GM19239 (cell line): ENCODE results near the gene EYA2.
"Not testable (repeated sequence)": the region's sequence is repeated elsewhere in the genome, so short reads cannot be mapped to it uniquely, and the experiment has no call there.

ENCODE experiments used
- DNase-seq: peaks from one replicate; pipeline ENCODE4 v3.0.0; 2011; ENCODE audit warnings: low spot score; ENCODE audit not compliant: insufficient read length
- FAIRE-seq: peaks from 2 replicates; lab custom pipeline; 2011; peaks lifted over from hg19 to GRCh38; lab: Jason Lieb, UNC

The EYA2 gene

DNA sequence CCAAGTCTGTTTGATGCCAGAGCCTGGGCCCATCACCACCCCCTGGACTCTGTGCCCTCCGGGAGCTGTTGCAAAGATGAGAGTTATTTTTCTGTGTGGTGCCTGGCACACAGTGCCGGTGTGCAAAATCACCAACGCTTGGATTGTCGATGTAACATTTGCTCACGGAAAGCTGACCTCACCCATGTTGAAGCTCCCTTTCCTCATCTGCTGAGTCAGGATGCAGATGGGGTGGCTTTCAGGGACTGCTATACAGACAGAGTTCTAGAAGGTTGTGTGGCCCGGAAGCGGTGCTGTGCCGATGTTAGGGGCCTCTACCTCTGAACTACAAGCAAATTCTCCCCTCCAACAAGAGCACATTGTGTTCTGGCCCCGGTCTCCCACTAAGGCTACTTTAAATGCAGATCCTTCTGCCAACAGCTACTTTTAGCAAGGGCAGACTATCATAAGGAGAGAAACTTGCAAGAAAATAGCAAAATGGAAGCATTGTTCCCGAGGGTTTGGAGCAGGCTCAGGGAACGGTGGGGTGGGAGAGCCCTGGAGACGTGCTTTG lies 34.0 kb downstream of the EYA2 start:
- FAIRE-seq (no peak), DNase-seq (no peak)

DNA sequence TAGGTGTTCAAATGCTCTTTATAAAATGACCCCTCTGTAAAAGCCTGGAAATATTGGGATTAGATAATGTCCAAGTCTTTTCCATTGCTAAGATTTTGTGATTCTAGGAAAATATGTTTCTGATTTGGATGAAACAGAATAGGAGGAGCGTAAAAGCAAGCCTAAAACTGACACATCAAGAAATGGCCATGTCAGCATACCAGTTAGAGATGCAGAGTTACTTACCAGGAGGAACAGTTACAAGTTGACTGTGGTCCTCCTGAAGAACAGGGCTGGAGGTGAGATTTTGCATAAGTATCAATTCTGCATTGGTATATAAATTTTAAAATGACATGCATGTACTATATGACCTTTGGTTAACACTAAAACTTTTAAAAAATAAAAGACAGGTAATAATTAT lies 35.3 kb downstream of the EYA2 start:
- FAIRE-seq (no peak), DNase-seq (no peak)

DNA sequence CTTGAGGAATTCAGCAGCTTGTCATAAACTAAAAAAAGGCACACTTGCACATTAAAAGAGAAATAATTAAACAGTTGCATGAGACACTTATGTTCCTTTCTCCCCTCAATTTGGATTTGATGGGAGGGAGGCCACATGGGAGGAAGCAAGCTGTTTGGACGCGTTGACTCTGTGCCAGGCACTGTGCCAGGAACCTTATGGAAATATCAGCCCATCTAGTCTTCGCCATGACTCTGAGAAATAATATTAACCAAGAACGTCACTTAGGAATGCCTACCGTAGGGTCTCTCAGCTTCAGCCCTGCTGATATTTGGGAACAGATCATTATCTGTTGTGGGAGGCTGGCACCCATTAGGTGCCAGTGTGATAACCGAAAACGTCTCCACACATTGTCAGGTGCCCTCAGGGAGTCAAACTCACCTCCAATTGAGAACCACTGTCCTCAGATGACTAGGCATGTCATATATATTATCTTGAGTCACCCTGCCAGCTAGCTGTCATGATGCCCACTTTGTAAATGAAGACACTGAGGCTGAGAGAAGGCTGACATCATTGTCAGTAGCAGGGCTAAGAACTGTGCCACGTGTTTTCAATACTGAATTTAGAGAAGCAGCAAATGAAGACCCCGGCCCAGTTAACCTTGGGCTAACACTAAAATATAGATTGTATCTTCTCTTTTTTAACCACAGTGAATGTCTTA lies 36.1 kb downstream of the EYA2 start:
- no peak for FAIRE-seq
- no peak for DNase-seq

DNA sequence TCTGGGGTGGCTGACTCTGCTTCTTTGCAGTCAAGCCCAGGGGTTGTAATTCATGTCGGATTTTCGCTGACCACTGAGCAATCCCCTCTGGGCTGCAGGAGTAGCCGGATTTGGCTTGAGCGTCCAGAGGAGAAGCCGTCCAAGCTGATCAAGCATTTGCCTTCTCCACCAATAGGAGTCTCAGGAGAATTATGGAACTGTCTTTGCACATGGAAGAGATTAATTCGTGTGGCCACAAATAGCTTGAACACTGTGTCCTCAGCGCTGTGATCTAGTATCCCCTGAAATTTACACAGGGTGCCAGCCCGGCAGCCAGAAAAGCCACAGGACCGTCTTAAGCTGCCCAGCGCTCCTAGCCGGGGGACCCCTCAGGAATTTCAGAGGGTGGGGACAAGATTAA lies 37.1 kb downstream of the EYA2 start:
- FAIRE-seq: no peak
- DNase-seq: no peak

DNA sequence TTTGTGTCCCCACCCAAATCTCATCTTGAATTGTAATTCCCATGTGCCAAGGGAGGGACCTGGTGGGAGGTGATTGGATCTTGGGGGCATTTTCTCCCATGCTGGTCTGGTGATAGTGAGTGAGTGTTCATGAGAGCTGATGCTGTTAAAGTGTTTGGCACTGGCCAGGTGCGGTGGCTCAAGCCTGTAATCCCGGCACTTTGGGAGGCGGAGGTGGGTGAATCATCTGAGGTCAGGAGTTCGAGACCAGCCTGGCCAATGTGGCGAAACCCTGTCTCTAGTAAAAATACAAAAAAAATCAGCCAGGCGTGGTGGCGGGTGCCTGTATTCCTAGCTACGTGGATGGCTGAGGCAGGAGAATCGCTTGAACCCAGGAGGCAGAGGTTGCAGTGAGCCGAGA lies 37.8 kb downstream of the EYA2 start:
- FAIRE-seq: not testable (repeated sequence)

DNA sequence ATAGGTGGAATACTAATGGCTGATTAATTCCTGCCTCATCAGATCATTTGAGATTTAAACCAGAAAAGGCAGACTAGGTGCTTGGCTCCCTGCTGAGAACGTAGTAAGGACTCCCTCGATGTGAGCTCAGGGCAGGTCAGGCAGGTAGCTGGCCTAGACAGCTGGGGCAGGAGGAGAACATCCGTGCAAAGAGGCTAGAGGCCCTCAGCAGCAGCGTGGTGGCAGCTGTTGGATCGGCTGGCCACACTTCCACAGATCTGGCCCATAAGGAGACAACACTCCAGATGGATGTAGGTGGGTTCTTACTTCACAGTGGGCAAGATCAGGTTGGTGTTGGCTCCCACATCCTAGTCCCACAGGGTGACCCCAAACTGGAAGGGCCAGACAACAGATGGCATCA lies 38.5 kb downstream of the EYA2 start:
- DNase-seq (no peak), FAIRE-seq (no peak)

More for the DNA sequence above, 37.8 kb downstream of the EYA2 start:
- DNase-seq: not testable (repeated sequence)

DNA sequence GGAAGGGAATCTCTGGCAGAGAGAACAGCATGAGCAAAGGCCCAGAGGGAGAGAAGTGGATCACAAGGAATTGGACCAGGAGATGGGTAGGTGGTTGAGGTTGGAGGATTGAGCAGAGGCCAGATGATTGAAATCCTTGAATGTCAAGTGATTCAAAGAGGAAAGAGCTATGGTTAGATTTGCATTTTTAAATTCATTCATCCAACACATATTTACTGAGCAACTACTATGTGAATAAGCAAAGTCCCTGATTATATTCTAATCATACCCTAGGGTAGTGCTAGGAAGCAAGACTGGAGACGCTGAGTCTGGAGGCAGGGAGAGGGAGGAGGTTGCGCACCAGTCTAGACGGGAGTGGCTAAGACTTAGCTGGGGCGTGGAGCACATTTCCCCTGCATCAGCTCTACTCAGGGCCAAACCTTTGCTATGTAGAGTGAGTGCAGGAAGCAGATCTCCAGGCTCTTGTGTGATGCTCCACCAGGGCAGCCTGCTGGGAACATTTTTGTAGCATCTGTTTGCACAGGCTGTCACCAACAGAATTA lies 40.2 kb downstream of the EYA2 start:
- no peak for FAIRE-seq

DNA sequence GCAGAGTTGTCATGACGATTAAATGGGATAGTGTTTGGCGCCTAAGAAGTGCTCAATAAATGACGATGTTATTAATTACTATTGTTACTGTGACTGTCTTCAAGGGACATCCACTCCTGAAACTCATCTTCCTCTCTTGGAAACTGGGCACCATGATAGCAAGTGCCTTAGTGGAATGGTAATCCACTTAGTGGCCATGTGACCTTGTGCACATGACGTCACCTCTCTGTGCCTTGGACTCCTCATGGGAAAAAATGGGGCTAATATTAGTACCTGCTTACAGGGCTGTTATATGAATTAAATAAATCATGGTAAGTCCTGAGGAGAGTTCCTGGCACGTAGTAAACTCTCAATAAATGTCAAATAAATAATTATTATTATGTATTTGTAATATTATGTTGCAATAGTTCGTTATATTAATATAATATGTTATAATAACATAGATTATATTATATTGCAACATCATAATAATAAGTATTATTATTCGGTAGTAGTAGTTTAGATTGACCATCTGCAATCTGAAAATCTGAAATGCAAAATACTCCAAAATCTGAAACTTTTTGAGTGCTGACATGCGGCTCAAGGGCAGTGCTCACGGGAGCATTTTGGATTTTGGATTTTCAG lies 40.9 kb downstream of the EYA2 start:
- DNase-seq: no peak
- FAIRE-seq: no peak

More for the DNA sequence above, 40.2 kb downstream of the EYA2 start:
- no peak for DNase-seq

DNA sequence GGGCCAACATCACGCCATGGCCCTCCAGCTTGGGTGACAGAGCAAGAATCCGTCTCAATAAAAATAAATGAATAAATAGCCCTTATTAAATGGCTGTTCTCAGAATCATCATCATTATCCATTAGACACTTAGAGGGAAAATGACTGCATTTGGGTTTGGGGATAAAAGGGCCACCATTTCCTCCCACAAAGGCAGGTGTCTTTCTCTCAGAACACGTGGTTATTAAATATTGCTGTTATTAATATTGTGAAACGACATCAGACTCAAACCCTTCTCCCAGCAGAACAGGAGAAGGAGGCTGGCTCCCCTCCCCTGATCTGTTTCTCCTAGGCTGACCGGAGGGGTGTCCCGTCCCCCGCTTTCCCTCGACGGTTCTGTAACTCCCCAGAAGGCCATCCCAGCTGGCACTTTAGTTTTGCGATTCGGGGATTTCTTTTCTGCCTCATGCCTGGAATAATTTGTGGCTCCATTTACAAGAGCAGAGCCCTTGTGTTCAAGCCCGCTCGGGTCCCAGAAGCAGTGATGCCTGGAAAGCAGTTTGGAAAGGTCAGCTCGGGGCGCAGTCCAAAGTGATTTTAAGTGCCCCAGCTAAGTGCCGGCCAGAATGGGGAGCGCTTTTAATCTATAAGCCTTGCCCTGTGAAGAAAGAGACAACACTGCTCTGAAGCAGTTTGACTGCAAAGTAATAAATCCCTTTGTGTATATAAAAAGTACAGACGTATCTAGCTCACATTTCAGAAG lies 41.9 kb downstream of the EYA2 start:
- DNase-seq: no peak
- FAIRE-seq: no peak

DNA sequence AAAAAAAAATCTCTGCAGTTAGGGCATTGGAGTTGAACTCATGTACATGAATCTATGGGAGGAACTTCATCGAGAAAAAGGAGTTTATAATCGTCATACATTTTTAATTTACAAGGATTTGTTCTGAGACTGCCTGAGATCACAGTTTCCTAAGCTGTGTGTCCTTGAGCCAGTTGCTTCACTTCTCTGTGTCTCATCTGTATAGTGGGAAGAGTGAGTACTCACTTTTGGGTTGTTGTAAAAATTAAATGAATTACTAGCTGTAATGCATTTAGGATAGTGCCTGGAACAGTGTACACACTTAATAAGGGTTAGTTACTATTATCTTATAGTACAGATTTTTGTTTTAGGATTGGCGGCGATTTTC lies 42.5 kb downstream of the EYA2 start:
- DNase-seq: no peak
- no peak for FAIRE-seq

DNA sequence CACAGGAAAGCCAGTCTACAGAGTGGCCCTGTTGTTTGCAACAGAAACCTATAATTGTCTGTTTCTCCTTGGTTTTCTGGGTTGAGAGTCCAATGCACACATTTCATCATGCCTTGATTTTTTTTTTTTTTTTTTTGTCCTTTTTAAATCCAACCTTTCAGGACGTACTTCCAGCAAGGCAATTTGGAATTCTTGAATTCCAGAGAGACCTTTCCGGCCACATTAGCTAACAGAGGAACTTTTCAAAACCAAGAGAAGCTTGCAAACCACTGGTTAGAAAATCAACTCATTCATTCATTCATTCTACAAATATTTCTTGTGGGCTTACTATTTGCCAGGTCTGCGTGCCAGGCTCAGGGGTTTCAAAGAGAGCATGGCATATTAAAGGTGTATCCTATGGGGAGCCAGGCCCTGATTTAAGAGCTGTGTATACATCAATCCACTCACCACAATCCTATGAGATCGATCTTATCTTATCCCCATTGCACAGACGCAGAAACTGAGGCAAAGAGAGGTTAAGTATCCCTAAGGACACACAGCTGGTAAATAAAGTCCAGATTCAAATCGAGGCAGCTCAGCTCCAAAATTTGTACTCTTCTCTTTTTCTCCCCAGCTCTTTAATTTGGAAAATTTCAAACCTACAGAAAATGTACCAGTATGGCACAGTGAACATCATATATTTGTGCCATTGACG lies 43.0 kb downstream of the EYA2 start:
- FAIRE-seq (no peak), DNase-seq (no peak)

DNA sequence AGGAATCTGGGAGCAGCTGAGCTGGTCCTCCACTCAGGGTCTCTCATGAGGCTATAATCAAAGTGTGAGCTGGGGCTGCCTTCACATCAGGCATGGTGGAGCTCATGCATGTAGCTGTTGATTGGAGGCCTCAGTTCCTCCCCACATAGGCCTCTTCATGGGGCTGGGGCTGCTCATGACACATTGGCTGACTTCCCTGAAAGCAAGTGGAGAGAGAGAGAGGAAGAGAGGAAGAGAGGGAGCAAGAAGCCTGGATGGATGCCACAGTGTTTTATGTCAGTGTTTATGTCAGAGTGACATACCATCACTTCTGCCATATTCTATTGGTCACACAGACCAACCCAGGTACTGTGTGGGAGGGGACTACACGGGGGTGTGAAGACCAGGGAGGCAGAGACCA lies 43.8 kb downstream of the EYA2 start:
- FAIRE-seq: no peak

DNA sequence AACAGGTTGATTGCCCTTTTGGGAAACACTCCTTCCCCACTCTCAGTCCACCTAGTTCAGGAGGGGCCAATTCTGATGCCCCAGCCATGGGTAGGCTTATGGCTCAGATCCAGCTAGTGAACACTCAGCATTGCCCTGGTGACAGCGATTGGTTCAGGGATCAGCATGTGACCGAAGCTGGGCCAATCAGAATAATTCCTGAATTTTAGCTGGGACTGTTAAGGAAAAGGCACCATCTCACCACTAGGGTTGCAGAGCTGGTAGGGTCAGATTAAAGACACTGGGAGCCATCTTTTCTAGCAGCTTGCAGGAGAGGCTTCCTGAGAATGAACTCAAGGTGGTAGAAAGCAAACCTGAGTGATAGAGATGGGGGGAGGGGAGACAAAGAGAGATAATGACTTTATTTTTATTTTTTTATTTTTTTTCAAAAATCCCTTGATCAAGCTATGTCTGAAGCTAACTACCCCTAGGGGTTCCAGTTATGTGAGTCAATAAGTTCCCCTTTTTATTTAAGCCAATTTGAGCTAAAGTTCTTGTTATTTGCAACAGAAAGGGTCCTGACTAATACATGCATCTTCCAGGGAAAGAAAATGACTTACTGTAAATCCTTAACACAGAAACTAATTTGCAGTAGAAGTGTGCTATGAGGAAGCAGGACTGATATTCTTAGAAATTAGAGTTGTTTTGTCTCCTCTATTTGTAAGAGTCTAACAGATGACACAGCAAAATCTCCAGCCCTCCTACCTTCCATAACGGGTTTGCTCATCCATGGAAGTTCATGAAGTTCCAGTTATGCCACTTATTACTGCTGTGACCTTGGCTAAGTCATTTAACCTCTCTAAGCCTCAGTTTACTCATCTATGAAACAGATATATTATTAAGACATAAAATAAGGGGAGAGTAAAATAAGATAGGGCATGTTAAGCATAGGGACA lies 44.7 kb downstream of the EYA2 start:
- FAIRE-seq: no peak
- DNase-seq: peak; percentile 7

More for the DNA sequence above, 43.8 kb downstream of the EYA2 start:
- DNase-seq: no peak

DNA sequence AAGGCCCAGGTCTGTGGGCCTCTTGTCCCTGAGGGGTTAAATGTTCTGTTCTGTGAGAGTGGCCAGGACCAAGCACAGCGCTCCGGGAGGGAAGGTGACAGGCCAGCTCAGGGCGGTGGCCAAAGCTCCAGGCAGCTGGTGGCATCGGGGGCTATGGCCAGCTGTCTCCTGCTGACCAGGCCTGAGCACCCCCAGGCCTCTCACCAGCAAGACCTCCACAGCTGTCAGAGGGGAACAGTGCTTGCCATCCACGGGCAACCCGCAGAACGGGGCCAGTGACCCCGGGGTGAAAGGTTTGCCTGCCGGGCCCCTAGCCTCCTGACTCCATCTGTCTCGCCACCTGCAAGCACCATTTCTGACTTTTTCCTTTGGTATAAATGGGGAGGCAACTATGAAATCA lies 46.0 kb downstream of the EYA2 start:
- FAIRE-seq: no peak
- DNase-seq: no peak

DNA sequence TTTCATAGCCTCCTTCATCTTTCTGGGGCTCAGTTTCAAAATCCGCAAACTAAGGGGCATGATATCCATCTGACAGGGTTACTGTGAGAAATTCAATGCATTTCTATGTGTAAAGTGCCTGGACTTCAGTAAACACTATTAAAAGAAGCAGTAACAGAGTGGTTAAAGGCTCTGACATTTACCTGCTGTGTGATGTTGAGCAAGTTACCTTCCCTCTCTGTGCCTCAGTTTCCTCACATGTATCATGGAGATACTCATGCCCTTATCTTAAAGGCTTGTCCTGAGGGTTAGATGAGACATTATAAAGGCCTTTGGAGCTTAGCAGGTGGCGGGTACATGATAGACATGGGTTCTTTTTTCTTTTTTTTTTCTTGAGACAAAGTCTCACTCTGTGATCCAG lies 46.8 kb downstream of the EYA2 start:
- DNase-seq (no peak), FAIRE-seq (no peak)

DNA sequence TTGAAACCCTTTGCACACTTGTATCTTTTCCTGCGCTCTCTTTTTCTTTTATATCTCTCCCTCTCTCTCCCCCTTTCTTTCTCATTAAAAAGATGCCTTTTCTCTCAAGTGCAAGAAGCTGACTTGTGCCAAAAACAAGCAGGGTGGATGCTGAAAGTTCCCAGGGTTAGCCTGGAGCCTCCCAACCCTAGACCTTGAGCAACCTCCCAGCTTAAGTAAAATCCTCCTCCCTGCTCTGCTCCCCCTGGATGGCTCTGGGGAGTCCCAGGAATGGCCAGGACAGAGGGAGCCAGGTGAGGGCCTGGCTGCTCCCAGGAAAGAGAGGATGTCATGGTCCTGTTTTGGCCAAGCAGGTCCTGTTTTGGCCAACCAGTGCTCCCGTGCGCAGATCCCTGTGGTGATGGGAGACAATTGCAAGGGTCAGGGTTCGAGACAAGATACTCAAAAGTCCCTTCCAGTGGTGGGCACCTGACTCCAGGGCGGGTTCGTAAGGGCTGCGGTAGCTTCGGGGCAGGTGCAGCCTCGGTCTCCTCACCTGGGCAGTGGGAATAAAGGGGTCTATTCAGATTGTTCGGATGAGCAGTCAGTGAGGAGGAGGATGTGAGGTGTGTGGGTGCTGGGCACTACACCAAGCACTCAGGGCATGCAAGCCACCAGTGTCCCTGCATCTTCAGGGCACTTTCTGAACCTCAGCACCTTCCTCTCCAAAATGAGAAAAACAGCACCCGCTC lies 49.4 kb downstream of the EYA2 start:
- FAIRE-seq (no peak), DNase-seq (no peak)

DNA sequence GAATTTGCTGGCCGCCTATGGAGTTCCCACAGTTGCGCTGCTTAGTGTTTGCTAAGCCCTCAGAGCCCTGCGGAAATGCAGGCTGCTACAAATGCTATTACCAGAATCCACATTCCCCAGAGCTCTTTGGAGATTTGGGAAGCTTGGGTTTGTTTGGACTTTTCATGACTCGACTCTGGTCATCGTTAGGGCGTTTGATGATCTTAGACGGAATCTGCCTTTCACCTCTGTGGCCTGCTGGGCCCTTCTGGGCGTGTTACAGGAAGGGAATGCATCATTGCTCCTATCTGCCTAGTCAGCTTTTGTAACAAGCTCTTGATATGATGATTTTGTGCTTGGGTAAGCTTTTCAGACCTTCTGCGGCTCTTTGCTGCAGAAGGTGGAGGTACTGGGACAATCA lies 50.8 kb downstream of the EYA2 start:
- no peak for FAIRE-seq
- DNase-seq: no peak

DNA sequence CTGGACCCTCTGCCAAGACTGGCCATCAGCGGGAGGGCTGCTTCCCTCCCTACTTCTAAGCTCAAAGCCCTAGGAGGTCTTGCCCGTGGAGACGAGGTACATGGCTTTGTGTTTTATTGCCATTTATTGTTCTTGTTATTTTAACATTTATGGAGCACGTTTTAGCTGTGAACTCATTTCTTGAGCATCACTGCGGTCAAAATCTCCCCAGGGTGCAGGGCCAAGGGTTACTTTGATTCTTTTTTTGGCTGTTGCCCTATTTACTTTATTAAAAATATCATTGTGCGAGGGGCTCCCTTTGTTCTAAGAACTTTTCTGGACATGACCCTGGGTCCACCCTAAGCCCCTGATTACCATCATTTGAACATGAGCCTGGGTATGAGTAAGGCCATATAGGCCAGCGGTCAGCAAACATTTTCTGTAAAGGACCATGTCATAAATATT lies 51.6 kb downstream of the EYA2 start:
- no peak for FAIRE-seq
- no peak for DNase-seq

DNA sequence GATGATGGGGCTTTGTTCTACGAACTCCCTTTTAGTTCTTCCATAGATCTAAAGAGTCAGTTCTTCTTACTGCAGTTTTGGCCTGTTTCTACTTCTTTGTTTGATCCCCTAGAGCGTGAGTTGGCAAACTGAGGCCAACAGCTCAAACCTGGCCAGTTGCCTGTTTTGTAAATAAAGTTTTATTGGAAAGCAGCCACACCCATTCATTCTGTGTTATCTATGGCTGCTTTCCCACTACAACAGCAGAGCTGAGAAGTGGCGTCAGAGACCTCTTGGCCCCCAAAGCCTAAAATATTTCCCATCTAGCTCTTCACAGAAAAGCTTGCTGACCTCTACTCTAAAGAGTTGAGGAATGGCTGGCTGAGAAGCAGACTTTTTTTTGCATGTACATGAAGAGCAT lies 52.2 kb downstream of the EYA2 start:
- FAIRE-seq (no peak), DNase-seq (no peak)
